Subcutaneous abdominal adipose tissue (tissue), 5 donors: ENCODE measurements around the gene HK3.

Experiments
- H3K27ac ChIP-seq: one replicate; pipeline ENCODE4 v1.7.0; 2013; ENCODE audit warnings: low read depth, mild to moderate bottlenecking, inconsistent platforms, low read length, moderate library complexity
- H3K27me3 ChIP-seq, 5 donors: one replicate each; pipeline ENCODE4 v1.7.0; 2013; ENCODE audit warnings: low read length in 5 of 5, inconsistent platforms in 1 of 5; ENCODE audit not compliant: control insufficient read depth in 5 of 5, insufficient read depth in 4 of 5
- H3K36me3 ChIP-seq, 5 donors: one replicate each; pipeline ENCODE4 v1.7.0; 2013; ENCODE audit warnings: low read length in 5 of 5; ENCODE audit not compliant: control insufficient read depth in 5 of 5, insufficient read depth in 5 of 5
- H3K4me1 ChIP-seq, 5 donors: one replicate each; pipeline ENCODE4 v1.7.0; 2013; ENCODE audit warnings: low read length in 5 of 5, mild to moderate bottlenecking in 3 of 5, moderate library complexity in 1 of 5; ENCODE audit not compliant: control insufficient read depth in 5 of 5, insufficient read depth in 5 of 5
- H3K4me3 ChIP-seq, 5 donors: one replicate each; pipeline ENCODE4 v1.7.0; 2013; ENCODE audit warnings: low read length in 5 of 5, low read depth in 1 of 5
- H3K9ac ChIP-seq, 5 donors: one replicate each; pipeline ENCODE4 v1.7.0; 2013; ENCODE audit warnings: low read length in 5 of 5, mild to moderate bottlenecking in 4 of 5, moderate library complexity in 3 of 5
- H3K9me3 ChIP-seq, 5 donors: one replicate each; pipeline ENCODE4 v1.7.0; 2013; ENCODE audit warnings: low read length in 5 of 5; ENCODE audit not compliant: control insufficient read depth in 5 of 5
- donor health status: healthy.
- donor health status: healthy.
- donor health status: healthy.
- donor health status: healthy.
- donor health status: healthy.

The HK3 gene

GRCh38 chr5:176906126-176906525, 7.0 kb upstream of the HK3 start:
- H3K9me3 ChIP-seq: no peaks in the 10 kb centered on the region
- H3K27ac ChIP-seq: no peak overlapping the region
- H3K4me1 ChIP-seq: peaks cover 0 to 6% (median 0%) of the 10 kb centered on the region in 5 donors
- no peaks in the 10 kb centered on the region for H3K27me3 ChIP-seq
- H3K4me3 ChIP-seq: no peak overlapping the region
- no peak overlapping the region for H3K9ac ChIP-seq
- H3K36me3 ChIP-seq: peaks cover 52 to 73% (median 68%) of the 10 kb centered on the region in 5 donors

DNA sequence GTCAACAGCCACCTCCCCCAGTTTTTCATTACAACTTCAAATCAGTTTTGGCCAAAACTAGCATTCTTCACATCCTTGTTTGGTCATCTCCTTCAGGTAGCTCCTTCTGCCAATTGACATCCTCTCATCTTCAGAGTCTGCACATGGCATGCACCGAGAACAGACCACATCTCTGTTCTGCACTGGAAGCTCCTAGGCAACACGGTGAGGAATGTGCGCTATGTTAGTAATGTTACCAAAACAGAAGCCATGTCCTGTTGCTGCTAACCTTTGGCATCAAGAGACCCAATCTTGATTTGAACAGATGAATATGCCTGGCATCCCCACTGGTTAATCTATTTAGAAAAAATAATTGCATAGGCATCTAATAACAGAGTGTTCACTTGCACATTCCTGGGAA, 5.1 kb upstream of the HK3 start:
- Histone ChIP-seq H3K9ac (no peak overlapping the region), H3K27me3 (no peaks in the 10 kb centered on the region), H3K27ac (no peak overlapping the region), H3K4me1 (peaks cover 0 to 22% (median 14%) of the 10 kb centered on the region in 5 donors), H3K9me3 (no peaks in the 10 kb centered on the region), H3K36me3 (peaks cover 52 to 67% (median 65%) of the 10 kb centered on the region in 5 donors), H3K4me3 (no peak overlapping the region)

DNA sequence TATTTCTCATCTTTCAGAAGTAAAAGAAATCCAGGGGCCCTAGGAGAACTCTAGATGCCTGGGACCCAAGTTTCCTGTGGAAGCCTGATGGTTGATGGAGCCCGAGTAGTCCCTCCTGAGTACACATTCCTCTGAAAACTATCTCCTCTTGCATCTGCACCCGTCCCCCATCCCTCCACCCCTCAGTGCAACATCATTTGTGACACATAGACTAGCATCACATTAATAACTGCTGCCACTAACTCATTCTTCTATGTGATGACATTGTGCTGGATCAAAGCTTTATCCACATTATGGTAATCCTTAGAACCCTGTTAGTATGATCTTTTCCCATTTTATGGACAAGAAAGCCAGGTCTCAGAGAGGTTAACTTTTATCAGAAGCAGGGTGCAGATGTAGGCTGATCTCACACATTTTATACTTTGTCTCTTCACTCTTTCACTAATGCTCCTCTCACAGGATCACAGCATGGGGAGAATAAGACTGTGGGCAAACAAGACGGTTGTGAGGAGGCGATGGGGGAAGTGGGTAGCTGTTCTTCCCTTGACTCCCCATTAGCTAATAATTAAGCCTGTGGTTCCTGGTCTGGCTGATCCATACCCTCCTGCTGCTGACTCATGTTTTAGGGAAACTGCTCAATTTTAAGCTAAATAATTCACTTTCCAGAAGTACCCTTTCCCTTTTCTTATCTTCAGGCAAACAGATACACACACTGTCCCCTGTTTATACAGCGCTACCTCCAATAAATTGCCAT, 3.9 kb upstream of the HK3 start:
- no peak overlapping the region for H3K9ac ChIP-seq
- peaks cover 0 to 27% (median 18%) of the 10 kb centered on the region in 5 donors for H3K4me1 ChIP-seq
- H3K9me3 ChIP-seq: no peaks in the 10 kb centered on the region
- H3K36me3 ChIP-seq: peaks cover 42 to 61% (median 55%) of the 10 kb centered on the region in 5 donors
- H3K4me3 ChIP-seq: no peak overlapping the region
- H3K27me3 ChIP-seq: no peaks in the 10 kb centered on the region
- no peak overlapping the region for H3K27ac ChIP-seq

DNA sequence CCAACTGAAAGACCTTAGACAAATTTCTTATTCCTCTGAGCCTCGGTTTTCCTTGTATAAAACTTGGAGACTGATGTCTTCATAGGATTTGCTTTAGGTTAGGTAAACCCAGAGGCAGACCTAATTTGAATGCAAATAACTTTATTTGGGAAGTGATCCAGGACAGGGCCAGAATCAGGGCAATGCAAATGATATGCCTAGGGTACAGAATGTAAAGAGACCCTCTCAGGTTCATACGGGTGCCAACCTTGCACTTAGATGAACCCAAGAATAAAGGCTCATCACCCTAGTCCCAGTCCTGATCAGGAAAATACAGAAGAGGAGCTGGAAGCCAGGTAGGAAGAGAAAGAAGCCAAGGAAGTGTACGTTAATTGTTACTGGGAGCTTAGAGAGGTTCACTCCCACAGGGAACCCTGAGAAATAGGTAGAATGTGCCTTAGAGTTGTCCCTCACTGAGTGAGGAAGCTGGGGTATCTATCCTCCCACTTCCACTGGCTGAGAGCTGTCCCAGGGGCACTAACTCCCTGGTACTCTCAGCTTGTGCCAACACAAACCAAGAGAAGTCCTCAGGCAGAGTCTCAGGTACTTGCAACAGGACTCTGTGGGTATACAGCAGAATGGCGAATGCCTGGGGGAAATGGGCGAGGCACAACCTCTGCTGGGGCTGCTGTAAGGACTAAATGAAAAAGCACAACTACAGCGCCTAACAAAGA, 3.1 kb upstream of the HK3 start:
- peaks cover 0 to 31% (median 18%) of the 10 kb centered on the region in 5 donors for H3K4me1 ChIP-seq
- peaks cover 35 to 52% (median 50%) of the 10 kb centered on the region in 5 donors for H3K36me3 ChIP-seq
- H3K27ac ChIP-seq: no peak overlapping the region
- H3K9me3 ChIP-seq: no peaks in the 10 kb centered on the region
- no peak overlapping the region for H3K4me3 ChIP-seq
- no peak overlapping the region for H3K9ac ChIP-seq
- H3K27me3 ChIP-seq: no peaks in the 10 kb centered on the region

GRCh38 chr5:176901260-176902101, 2.3 kb upstream of the HK3 start:
- Histone ChIP-seq H3K9ac (no peak overlapping the region), H3K4me3 (no peak overlapping the region), H3K27ac (no peak overlapping the region), H3K9me3 (no peaks in the 10 kb centered on the region), H3K4me1 (peaks cover 0 to 33% (median 18%) of the 10 kb centered on the region in 5 donors), H3K27me3 (no peaks in the 10 kb centered on the region), H3K36me3 (peaks cover 28 to 45% (median 42%) of the 10 kb centered on the region in 5 donors)

DNA sequence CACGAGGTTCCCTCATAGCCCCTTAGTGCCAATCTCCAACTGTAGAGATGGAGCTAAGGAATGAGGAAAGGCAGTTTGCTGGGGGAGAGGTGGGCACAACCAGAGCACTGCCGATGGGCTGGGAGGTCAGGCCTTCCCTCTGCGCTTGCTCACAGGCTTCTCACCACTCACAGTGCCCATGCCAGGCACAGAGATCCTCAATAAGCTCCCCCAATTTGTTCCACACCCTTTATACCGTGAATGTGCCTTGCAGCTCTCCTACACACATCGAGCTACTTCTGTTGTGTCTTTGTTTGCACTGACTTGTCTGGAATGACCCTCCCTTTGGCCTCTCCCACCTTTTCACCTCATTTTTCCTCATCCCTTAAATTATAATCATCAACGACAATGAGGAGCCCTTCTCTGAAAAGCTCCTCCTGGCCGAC, 1.6 kb upstream of the HK3 start:
- Histone ChIP-seq H3K36me3 (peaks cover 23 to 38% (median 35%) of the 10 kb centered on the region in 5 donors), H3K27me3 (no peaks in the 10 kb centered on the region), H3K27ac (no peak overlapping the region), H3K9me3 (no peaks in the 10 kb centered on the region), H3K4me3 (no peak overlapping the region), H3K4me1 (peaks cover 0 to 33% (median 18%) of the 10 kb centered on the region in 5 donors), H3K9ac (no peak overlapping the region)

- peaks cover 0 to 33% (median 18%) of the 10 kb centered on the region in 5 donors for H3K4me1 ChIP-seq
- H3K36me3 ChIP-seq: peaks cover 17 to 31% (median 29%) of the 10 kb centered on the region in 5 donors
- peaks cover 0 to 4% (median 0%) of the 10 kb centered on the region in 5 donors for H3K27me3 ChIP-seq
- H3K4me3 ChIP-seq: peak overlapping the region in 1 of 5 donors; percentile 38
- no peak overlapping the region for H3K27ac ChIP-seq
- H3K9ac ChIP-seq: no peak overlapping the region
- no peaks in the 10 kb centered on the region for H3K9me3 ChIP-seq
Observed at GRCh38 chr5:176899946-176900779, 1.0 kb upstream of the HK3 start.

DNA sequence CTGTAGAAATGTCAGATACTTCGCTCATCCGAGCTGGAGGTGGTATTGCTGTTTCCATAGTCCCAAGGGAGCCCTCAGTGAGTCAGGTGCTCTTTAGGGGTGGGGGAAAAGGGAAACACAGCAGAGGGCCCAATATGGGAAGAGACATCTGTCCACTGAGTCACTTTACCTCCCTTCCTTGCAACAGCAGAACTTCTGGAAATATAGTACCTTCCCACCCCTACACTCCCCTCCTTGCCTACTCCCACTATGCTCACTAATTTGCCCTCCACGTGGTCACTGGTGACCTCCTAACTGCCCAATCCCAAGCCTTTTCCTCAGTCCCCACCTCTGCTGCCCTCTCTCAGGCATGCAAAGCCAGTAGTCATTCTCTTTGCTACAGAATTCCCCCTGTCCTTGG, 1.9 kb downstream of the HK3 start:
- Histone ChIP-seq H3K27me3 (peaks cover 0 to 11% (median 0%) of the 10 kb centered on the region in 5 donors), H3K4me3 (no peak overlapping the region), H3K9ac (no peak overlapping the region), H3K27ac (no peak overlapping the region), H3K9me3 (no peaks in the 10 kb centered on the region), H3K4me1 (peaks cover 0 to 30% (median 18%) of the 10 kb centered on the region in 5 donors), H3K36me3 (peaks cover 0 to 8% (median under 1%) of the 10 kb centered on the region in 5 donors)

- Histone ChIP-seq H3K4me3 (no peak overlapping the region), H3K9ac (no peak overlapping the region), H3K27ac (no peak overlapping the region), H3K36me3 (peaks cover 0 to 7% (median 0%) of the 10 kb centered on the region in 5 donors), H3K9me3 (no peaks in the 10 kb centered on the region), H3K4me1 (peaks cover 0 to 26% (median 18%) of the 10 kb centered on the region in 5 donors), H3K27me3 (peaks cover 0 to 11% (median 0%) of the 10 kb centered on the region in 5 donors)
Observed at GRCh38 chr5:176895831-176896230, 3.3 kb downstream of the HK3 start.
